ENCODE measurements around the gene DLG2. TPM values are rescaled to one million over a fixed set of nuclear protein-coding genes. Genes with fewer than 3 reads are reported as not detected.

Gene DLG2
- total and polyA plus RNA-seq, 2 donors (not counting 3 experiments of a cell fraction or from before 2014, with no cell fraction given): 0.15 to 1.1 TPM

- no TSS peak for BruUV-seq (replicated peaks)
- no peaks in the 10 kb centered on the region for H3K4me1 ChIP-seq (ENCODE audit: control insufficient read depth, extremely low read depth, insufficient read depth, low read length)
- ChIA-PET POLR2A (no interaction called here), CTCF (no interaction called here)
- no peak overlapping the region for H3K27ac ChIP-seq (ENCODE audit: insufficient read depth, low read depth, low read length)
- H3K27me3 ChIP-seq (ENCODE audit: control insufficient read depth in 2 of 2, insufficient read depth in 2 of 2, low read length in 2 of 2): no peaks in the 10 kb centered on the region
- intact Hi-C loops (cut with micrococcal nuclease) (no loop called here), dilution Hi-C loops (cut with MboI; ENCODE audit: extremely low pct_ligation_motif_present, low sequenced_read_pairs) (no loop called here)
- DNase-seq (ENCODE audit: low read depth, low spot score): no peak
- no peaks in the 10 kb centered on the region for H3K79me2 ChIP-seq (ENCODE audit: control insufficient read depth, insufficient read depth, low read length)
- H3K9me3 ChIP-seq (replicated peaks; ENCODE audit: control insufficient read depth, insufficient read depth, low read length): peaks cover 2% of the 10 kb centered on the region
- no peak overlapping the region for H3K4me2 ChIP-seq (ENCODE audit: insufficient read depth, low read length)
- no peaks in the 10 kb centered on the region for H3K9me1 ChIP-seq (replicated peaks; ENCODE audit: control insufficient read depth, extremely low read depth, insufficient read depth, low read length)
- FAIRE-seq: no peak
- no peak overlapping the region for H3K4me3 ChIP-seq (replicated peaks in 1 of 3; ENCODE audit: insufficient read depth in 1 of 3, low read depth in 1 of 3, low read length in 3 of 3)
- H3K9ac ChIP-seq (replicated peaks; ENCODE audit: extremely low read depth, insufficient read depth, low read length): no peak overlapping the region
- no peaks in the 10 kb centered on the region for H3K36me3 ChIP-seq (ENCODE audit: control insufficient read depth in 2 of 2, extremely low read depth in 1 of 2, insufficient read depth in 2 of 2, low read length in 2 of 2)
- TF ChIP-seq MYC (IDR thresholded peaks at IDR 0.05; ENCODE audit: low read depth, low read length) (no peak), FOS (IDR thresholded peaks at IDR 0.05; ENCODE audit: borderline replicate concordance, insufficient read depth, low read length) (no peak), MAX (IDR thresholded peaks at IDR 0.05; ENCODE audit: insufficient read depth, insufficient read length) (no peak), CTCF (IDR thresholded peaks at IDR 0.05; ENCODE audit: extremely low read depth in 1 of 2, insufficient read depth in 1 of 2, low read depth in 1 of 2, low read length in 2 of 2) (no peak), POLR2AphosphoS5 (IDR thresholded peaks at IDR 0.05; ENCODE audit: insufficient read depth, low read depth, low read length) (no peak), GATA2 (IDR thresholded peaks at IDR 0.05; ENCODE audit: insufficient read depth, insufficient read length, low read depth, low read length) (no peak), JUN (IDR thresholded peaks at IDR 0.05; ENCODE audit: borderline replicate concordance, insufficient read depth, insufficient read length, low read depth) (no peak), POLR2A (IDR thresholded peaks at IDR 0.05; ENCODE audit: low read depth, low read length) (no peak), EZH2 (IDR thresholded peaks at IDR 0.05; ENCODE audit: borderline replicate concordance, low read depth, low read length, severe bottlenecking) (no peak)
- H2AFZ ChIP-seq (ENCODE audit: low read depth, low read length): no peak overlapping the region
- H4K20me1 ChIP-seq (replicated peaks; ENCODE audit: control insufficient read depth, extremely low read depth, insufficient read depth, low read length): no peaks in the 10 kb centered on the region
Measured at GRCh38 chr11:85021058-85021457, 606.1 kb downstream of the DLG2 start.
